CD4-positive, alpha-beta T cell treated with Interferon gamma for 1 hour (primary cell): ENCODE results near the gene FAM117B.
"Not testable (repeated sequence)": the region's sequence is repeated elsewhere in the genome, so short reads cannot be mapped to it uniquely, and the experiment has no call there.

Experiments
- DNase-seq: peaks from one replicate; pipeline ENCODE4 v3.0.0-alpha.2; 2020

Gene FAM117B

DNA sequence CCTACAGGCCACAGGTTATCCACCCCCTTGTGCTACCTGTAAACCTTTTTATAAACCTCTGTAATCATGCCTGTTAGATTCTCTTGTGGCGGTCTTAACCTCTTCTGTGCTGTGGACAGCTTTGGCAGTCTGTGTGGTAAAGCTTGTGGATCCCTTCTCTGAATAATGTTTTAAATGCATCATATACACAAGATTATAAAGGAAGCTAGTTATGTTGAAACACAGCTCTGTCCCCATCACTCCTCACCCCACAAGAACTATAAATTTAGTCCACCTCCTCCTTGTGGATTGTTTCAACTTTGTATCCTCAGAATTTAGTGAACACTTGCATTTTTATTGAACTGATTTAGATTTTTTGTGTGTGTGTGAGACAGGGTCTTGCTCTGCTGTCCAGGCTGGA lies 129.1 kb downstream of the FAM117B start:
- DNase-seq, result no peak

GRCh38 chr2:202764991-202765390 lies 130.2 kb downstream of the FAM117B start:
- no peak for DNase-seq

- DNase-seq, result no peak
These were observed 130.7 kb downstream of the FAM117B start for GRCh38 chr2:202765436-202765835.

GRCh38 chr2:202768273-202768672 lies 133.5 kb downstream of the FAM117B start:
- no peak for DNase-seq

GRCh38 chr2:202769201-202769600 lies 134.4 kb downstream of the FAM117B start:
- DNase-seq, result no peak

DNA sequence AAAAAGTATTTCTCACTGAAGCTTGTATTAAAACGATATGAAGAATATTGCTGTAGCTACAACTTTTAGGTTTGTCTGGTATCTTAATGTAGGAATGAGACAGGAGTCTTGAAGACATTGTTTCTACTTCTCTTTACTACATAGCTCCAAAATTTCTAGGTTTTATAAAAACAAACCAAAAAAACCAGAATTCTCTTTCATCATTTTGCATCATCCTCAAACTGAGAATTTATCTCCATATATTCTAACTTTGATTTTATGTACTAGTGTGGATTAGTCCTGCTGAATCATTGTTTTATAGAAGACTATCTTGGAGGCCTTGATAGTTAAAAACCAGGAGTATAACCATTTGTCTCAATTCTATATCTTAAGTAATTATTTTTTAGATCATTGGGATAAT lies 136.6 kb downstream of the FAM117B start:
- DNase-seq, result no peak

GRCh38 chr2:202771741-202772460 lies 137.1 kb downstream of the FAM117B start:
- no peak for DNase-seq

DNA sequence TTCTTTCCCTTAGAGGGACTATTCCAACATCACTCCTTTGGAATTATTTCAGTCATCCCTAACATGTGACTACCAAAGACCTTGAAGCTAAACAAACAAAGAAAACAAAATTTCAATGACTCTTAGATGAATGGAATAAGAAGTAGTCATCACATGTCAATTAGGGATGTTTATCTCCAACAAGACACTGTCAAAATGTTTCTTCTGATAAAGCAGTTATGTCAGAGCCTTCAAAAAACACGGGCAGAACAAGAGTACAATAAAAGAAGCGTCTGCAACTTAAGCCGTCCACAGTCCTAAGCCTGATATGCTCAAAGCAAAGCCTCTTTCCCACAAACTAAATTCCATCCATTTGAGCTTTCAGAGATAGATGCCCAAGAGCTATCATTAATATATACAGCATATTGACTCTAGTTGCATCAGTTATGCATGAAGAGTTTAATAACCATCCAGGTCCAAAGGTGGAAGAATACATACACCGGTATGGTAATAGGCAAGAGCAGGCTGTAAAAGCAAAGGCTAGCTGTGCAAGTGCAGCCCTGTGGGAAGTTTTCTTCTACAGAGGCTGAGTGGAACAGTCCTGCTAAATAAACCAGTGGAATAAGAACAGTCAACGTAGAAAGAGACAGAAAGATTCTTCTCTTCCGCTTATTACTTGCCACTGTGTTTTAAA lies 138.7 kb downstream of the FAM117B start:
- DNase-seq, result no peak

DNA sequence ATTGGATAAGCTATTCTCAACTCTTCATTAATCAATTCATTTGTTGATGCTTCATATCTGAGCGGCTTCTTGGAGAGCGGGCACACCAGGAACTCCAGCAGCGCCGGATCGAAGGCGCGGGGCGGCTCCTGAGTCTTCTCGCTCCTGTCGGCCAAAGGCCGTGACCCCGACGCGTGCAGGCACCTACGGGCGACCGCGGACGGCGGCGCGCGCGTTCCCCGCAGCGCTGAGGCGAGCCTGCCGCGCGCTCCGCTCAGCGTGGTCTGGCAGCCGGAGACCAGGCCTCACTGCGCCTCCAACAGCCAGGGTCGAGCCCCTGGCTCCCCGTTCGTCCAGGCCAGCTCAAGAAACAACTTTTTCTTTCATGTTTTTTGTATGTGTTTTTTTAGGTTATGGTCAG lies 139.3 kb downstream of the FAM117B start:
- no peak for DNase-seq

DNA sequence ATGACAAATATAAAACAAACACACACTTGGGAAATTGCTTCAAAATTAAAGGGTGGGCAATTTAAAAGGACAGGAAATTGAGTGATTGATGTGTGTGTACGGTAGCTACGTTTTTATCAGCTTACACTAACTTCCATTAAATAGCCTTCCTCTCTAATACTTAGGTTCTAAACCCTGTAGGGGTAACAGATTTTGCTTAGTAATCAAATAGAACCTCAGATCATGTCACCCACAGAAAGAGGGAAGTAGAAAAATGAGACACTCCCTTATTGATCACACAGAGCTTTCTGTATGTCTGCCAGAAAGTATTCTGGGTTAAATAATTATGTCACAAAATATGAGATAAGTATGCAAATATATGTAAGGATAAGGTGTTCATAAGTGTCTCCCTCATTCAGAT lies 143.4 kb downstream of the FAM117B start:
- DNase-seq, result no peak

DNA sequence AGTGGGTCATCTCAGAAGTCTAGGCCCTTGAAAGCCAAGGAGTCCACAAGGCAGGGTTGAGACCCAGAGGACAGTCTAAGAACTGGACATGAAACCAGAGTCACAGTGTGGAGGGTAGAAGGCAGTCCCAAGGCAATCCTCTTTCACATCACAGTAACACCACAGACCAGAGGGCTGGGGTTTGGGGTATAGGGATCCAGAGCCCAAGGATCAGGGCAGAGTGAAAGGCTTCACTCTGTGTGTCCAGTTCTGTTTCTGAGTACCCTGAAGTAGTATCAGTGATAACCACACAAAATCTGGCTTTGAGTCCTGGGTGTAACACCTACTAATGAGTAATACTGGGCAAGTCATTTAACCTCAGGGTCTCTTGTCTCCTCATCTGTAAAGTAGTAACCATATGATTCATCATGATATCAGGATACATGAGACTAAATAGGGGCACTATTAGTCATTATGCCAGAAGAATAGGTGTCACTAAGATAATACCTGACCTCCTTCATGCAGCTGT lies 145.8 kb downstream of the FAM117B start:
- DNase-seq, result no peak

- DNase-seq, result no peak
These were observed 148.3 kb downstream of the FAM117B start for GRCh38 chr2:202782940-202783558.

DNA sequence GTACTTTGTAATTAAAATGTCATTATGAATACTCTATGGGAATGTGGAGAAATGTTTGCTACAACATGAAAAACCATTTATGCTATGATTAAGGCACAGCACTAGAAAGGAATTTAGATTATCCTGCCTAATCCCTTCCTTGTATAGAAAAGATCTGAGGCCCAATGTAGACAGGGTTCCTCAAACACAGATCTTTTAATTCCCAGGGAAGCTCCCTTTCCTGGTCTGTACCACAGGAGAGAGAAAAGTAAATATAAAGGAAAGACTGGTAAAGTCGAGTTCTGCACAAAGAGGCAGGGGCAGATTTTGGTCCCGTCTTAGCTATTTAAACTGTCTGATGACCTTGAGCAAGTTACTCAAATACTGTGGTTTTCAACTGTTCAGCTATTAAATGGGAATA lies 152.1 kb downstream of the FAM117B start:
- no peak for DNase-seq

- DNase-seq, result no peak
These were observed 155.9 kb downstream of the FAM117B start for GRCh38 chr2:202790676-202791075.

DNA sequence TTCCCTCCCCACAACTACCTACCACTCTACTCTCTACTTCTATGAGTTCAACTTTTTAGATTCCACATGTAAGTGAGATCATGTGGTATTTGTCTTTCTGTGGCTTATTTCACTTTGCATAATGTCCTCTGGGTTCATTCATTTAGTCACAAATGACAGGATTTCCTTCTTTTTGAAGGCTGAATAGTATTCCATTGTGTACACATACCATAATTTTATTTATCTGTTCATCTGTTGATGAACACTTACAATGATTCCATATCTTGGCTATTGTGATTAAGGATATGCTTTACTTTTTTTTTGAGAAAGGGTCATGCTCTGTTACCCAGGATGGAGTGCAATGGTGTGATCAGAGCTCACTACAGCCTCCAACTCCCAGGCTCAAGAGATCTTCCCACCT lies 163.2 kb downstream of the FAM117B start:
- DNase-seq, result no peak

GRCh38 chr2:202805911-202806310 lies 171.1 kb downstream of the FAM117B start:
- DNase-seq, result not testable (repeated sequence)

GRCh38 chr2:202807431-202808138 lies 172.8 kb downstream of the FAM117B start:
- DNase-seq, result not testable (repeated sequence)

DNA sequence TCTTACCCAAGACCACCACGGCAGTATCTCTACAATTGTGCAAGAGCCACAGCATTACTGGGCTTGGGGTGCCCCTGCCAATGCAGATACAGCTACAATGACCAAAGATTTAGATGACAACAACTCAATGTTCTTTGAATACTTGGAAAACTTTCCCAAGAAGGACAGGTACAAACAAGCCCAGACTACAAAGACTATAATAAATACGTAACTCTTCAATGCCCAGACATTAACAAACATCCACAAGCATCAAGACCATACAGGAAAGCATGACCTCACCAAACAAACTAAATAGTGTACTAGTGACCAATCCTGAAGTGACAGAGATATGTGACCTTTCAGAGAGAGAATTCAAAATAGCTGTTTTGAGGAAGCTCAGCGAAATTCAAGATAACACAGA lies 174.0 kb downstream of the FAM117B start:
- DNase-seq, result no peak

DNA sequence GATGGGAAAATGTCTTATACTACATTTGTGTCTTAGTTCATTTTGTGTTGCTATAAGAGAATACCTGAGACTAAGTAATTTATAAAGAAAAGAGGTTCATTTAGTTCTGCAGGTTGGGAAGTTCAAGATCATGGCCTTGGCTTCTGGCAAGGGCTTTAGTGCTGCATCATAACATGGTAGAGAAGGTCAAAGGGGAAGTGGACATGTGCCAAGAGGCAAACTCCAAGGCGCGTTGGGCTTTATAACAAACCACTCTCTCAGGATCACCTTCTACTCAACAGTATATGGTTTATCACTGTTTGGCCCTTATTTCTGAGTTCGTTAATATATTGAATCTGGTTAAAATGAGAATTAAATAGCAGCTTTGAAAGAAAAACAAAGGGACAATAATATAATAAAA lies 178.6 kb downstream of the FAM117B start:
- no peak for DNase-seq

- no peak for DNase-seq
These were observed 179.5 kb downstream of the FAM117B start for GRCh38 chr2:202814226-202814625.

DNA sequence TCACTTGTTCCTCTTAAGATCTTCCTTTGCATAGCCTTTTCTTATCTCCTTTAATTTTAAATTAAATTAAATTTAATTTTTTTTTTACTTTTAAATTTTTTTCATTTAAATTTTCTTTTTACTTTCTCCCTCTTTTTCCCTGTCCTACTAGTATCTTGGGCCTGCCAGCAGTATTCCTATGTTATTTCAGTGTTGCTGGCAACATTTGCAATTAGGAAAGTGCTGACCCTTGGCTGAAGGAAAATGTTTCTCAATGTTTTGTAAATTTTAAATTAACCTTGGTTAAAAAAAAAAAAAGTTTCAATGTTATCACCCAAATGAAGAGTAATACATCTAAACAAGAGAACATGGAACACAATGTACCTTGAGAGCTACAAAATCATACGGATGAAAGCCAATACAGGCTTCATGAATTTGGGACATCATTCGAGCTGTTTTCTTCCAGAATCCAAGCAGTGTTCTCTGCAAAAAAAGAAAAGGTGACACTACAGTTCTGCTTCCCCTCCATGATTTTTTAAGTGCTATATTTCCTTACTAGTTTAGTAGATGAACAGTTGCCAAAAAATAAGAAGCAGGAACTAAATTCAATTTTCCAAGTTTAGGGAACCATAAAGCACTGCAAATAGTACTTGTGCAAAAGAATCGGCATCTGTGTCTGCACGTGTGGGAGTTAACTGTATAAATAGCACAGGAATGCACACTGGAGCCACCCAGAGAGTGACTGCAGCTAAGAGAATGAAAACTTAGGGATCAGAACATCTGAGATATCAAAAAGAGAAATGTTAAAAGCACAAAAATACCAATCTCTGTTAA lies 181.0 kb downstream of the FAM117B start:
- DNase-seq, result no peak

- DNase-seq, result no peak
These were observed 183.0 kb downstream of the FAM117B start for GRCh38 chr2:202817771-202818170.

- no peak for DNase-seq
These were observed 183.6 kb downstream of the FAM117B start for GRCh38 chr2:202818321-202818720.
